Measurements from ENCODE around the gene ASB3.
"Not testable (repeated sequence)": the region's sequence is repeated elsewhere in the genome, so short reads cannot be mapped to it uniquely, and the experiment has no call there.

The ASB3 gene

GRCh38 chr2:53729143-53729762, 57.5 kb downstream of the ASB3 start:
- no peak for DNase-seq

- DNase-seq = no peak
These were observed 58.8 kb downstream of the ASB3 start for GRCh38 chr2:53727921-53728320.

GRCh38 chr2:53725662-53726061, 61.1 kb downstream of the ASB3 start:
- no peak for DNase-seq

GRCh38 chr2:53724536-53724935, 62.2 kb downstream of the ASB3 start:
- no peak for DNase-seq

- DNase-seq = not testable (repeated sequence)
These were observed 65.8 kb downstream of the ASB3 start for GRCh38 chr2:53720944-53721343.

GRCh38 chr2:53715568-53715967, 71.2 kb downstream of the ASB3 start:
- DNase-seq = no peak

- no peak for DNase-seq
These were observed 75.4 kb downstream of the ASB3 start for GRCh38 chr2:53711271-53711780.

GRCh38 chr2:53708988-53709387, 77.8 kb downstream of the ASB3 start:
- DNase-seq = no peak

DNA sequence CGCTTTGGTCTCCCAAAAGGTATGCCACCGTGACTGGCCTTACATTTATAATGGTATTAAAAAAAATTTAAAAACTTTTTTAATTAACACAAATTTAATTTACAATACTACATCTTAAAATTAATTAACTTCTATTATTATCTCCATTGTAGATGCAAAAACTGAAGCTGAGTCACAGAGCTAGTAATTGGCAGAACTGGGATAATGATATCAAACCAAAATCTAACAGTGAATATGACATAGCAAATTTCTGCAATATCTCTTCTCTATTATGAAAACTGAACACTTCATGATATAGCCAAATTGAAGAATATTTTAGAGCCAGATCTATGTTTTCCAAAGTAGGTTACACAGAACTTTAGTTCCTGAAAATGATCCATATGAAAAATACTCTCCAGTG, 85.5 kb downstream of the ASB3 start:
- no peak for DNase-seq

DNA sequence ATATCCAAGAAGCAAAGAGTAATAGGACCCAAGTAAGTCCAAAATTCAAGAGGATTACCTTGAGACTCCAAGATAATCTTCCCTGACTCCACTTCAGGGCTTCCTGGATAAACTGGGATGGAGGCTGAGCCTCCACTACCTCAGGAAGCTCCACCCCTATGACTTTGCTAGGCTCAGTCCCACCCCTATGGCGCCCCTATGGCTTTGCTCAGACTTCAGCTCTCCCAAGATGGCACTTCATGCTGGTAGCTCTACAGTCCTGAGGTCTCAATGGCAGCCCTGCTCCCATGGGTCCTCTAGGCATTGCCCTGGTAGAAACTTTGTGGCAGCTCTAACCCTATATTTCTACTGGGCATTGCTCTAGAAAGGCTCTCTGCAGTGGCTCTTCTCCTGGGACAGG, 89.1 kb downstream of the ASB3 start:
- DNase-seq = no peak

DNA sequence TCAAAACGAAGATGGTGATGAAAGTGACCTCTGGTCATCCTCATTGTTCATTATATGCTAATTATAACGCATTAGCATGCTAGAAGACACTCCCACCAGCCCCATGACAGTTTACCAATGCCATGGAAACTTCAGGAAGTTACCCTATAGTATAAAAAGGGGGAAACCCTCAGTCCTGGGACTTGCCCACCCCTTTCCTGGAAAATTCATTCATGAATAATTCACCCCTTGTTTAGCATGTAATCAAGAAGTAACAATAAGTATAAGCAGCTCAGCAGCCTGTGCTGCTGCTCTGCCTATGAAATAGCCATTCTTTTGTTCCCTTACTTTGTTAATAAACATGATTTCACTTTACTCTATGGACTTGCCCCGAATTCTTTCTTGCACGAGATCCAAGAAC, 89.7 kb downstream of the ASB3 start:
- DNase-seq = no peak

- DNase-seq = no peak
These were observed 91.2 kb downstream of the ASB3 start for GRCh38 chr2:53695575-53695974.

GRCh38 chr2:53694096-53694771, 92.5 kb downstream of the ASB3 start:
- no peak for DNase-seq

DNA sequence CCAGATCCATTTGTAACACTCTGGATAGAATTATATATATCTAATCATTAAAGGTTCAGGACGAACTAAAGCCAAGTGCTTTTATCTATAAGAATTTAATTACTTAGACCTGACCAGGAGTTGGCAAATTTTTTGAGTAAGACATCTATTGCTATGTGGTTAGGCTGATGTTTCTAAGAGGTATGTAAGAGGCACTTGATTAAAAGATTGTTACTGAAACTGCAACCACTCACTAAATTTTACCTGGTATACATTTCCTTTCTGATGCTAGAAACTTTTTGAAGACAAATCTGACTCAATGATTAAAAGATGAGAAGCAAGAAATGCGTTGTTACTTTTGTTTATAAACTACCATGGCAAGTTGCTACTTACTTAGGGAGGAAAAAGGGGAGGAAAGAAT, 95.9 kb downstream of the ASB3 start:
- DNase-seq = no peak

DNA sequence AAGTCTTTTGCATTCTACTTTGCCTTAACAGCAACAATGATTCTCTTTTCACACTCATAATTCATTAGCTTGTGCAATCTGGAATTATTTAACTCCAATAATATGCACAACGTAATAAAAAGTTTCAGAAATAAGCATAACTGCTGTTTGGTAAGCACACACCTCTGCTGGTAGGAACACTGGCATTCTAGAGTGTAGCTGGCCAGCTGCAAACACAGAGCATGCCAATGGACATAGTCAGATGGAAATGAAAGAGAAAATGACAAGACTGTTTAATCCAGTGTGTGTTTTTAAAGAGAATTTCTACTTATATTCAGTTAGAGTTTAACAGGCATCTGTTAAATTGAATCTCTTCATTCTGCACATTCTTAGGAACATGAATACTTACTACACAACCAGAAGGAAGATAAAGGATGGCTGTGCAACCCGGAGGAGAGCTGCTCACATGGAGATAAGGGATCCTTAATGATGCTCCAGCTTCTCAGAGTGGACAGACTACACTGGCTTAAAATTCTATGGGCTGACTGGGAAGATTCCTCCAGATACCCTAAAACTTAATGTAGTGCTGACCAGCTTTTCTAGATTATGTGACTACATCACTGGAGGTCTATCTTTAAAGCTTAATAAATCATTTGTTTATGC, 113.8 kb downstream of the ASB3 start:
- DNase-seq = no peak

DNA sequence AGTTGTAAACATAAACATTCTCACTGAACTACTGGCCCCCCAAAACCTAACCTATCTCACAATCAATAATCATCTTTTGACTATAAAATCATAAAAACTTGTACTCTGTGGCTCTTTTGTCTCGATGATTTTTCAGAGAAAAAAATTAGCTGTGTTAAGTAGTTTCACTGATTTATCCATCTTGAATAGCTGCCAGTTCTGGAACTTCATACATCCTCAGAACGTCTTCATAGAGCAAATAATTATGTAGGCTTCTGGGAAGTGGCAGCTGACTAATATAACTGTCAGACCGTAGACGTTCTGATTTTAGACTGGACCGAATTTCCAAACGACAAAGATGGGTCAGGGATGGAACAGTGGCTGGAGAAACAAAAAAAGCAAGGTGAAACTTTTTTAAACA, 116.4 kb downstream of the ASB3 start:
- DNase-seq = no peak

- DNase-seq = no peak
These were observed 118.1 kb downstream of the ASB3 start for GRCh38 chr2:53668624-53669026.

GRCh38 chr2:53667130-53667529, 119.6 kb downstream of the ASB3 start:
- not testable (repeated sequence) for DNase-seq

GRCh38 chr2:53660886-53661285, 125.9 kb downstream of the ASB3 start:
- DNase-seq = no peak

DNA sequence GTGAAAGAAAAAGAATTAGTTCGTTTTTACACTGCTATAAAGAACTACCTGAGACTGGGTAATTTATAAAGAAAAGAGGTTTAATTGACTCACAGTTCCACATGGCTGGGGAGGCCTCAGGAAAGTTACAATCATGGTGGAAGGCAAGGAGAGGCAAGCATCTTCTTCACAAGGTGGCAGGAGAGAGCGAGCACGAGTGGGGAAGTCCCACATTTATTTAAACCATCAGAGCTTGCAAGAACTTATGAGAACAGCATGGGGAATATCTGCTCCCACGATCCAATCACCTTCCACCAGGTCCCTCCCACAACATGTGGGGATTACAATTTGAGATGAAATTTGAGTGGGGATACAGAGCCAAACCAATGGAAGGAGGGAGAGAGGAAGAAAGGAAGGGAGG, 128.3 kb downstream of the ASB3 start:
- not testable (repeated sequence) for DNase-seq

GRCh38 chr2:53655256-53655655, 131.5 kb downstream of the ASB3 start:
- no peak for DNase-seq

GRCh38 chr2:53654396-53654795, 132.4 kb downstream of the ASB3 start:
- no peak for DNase-seq

- DNase-seq = no peak
These were observed 134.6 kb downstream of the ASB3 start for GRCh38 chr2:53652131-53652530.

- no peak for DNase-seq
These were observed 140.0 kb downstream of the ASB3 start for GRCh38 chr2:53646788-53647187.
